A549 treated with DMSO at 1 μM for 4 hours (cell line): ENCODE data around the gene CSN2. TPM values are rescaled to one million over a fixed set of nuclear protein-coding genes. Genes with fewer than 3 reads are reported as not detected.

ENCODE experiments used
- total RNA-seq: library from RNA; stranded (reverse); fragments of 200-300 nt; extraction: Qiagen RNA extraction; gene quantifications from 5 replicates; pipeline ENCODE4 v1.2.3, GENCODE V29; 2022; ENCODE audit warnings: low read depth

Gene CSN2, protein sequence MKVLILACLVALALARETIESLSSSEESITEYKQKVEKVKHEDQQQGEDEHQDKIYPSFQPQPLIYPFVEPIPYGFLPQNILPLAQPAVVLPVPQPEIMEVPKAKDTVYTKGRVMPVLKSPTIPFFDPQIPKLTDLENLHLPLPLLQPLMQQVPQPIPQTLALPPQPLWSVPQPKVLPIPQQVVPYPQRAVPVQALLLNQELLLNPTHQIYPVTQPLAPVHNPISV
- total RNA-seq, result not detected in 5 replicates

DNA sequence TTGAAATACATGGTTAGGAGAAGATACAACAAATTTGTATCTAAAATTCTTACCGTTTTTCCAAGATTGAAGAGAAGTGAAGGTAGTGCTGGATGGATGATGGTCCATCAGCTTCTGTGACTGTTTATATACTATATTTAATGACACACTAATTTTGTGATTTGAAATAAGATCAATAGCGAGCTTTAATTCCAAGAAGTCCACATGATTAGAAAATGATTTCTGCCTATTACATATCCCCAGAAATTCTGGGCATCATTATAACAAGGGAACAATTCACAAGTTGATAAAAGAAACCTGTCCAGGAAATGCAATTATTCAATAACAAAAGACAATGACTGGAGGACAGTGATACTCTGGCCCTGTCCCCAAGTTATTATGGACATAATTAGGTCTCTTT is at the start of gene CSN2:
Gene CSN2 (minus strand): TSS at position 101 of the 400 bp plus-strand sequence. CDS start 4,733 bp downstream, outside the sequence.

DNA sequence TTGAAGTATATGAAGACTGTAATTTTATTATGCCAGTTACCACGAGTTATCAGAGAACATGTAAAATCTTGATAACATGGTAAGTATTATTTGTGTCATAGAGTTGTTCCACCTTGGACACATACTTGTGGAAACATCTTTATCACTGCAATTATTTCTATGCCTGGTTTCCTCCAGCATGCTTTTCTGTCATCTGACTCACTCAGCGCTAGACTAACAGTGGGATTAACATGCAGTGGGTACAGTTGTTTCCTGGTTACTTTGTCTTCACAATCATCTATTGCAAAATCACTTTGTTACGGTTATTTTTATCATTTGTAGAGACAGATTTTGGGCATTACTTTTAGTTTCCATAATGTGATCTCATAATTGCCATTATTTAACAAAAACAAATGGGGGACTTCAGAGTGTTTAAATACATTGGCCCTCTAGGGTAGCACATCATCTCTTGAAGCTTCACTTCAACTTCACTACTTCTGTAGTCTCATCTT is 30.0 kb upstream of the CSN2 start, which contains the start of gene STATH:
Gene STATH (plus strand): TSS at position 441 of the 491 bp plus-strand sequence. CDS start 2,472 bp downstream, outside the sequence.

DNA sequence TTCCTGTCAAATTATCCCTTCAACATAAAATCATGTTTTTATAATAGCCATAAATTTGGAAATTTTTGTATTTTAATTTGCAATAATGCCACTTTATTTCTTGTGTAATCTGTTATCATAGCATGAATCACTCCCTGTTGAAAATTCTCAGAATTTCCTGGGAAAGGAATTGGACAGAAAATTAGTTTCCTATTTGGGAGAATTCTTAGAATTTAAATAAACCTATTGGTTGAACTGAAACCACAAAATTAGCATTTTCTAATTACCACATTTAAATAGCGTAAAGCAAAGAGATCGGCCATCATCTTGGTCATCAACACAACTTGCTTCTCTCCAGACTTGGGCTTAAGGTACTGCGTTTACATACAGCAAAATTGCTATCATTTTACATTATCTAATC is 34.8 kb downstream of the CSN2 start, which contains the start of gene CSN1S1:
Gene CSN1S1 (plus strand): TSS at position 301 of the 400 bp plus-strand sequence. CDS start 1,488 bp downstream, outside the sequence.

Other genes with a start within 250 kb of the CSN2 start
- gene SULT1B1, start 205.1 kb downstream of the CSN2 start, total RNA-seq, result 0.01 TPM in 2 of 5 replicates, not detected in the others
- gene SULT1E1, start 105.6 kb downstream of the CSN2 start, total RNA-seq, result not detected in 5 replicates
- gene CSN1S1, start 34.7 kb downstream of the CSN2 start, total RNA-seq, result not detected in 5 replicates
- gene STATH, start 30.2 kb upstream of the CSN2 start, total RNA-seq, result not detected in 5 replicates
- not detected in 5 replicates for gene HTN3, start 62.7 kb upstream of the CSN2 start, total RNA-seq
- gene HTN1, start 84.7 kb upstream of the CSN2 start, total RNA-seq, result not detected in 5 replicates
- gene PRR27, start 188.5 kb upstream of the CSN2 start, total RNA-seq, result not detected in 5 replicates
- gene ODAM, start 230.0 kb upstream of the CSN2 start, total RNA-seq, result not detected in 5 replicates